Stimulated activated CD4-positive, alpha-beta T cell treated with anti-CD3 and anti-CD28 coated beads, Interleukin-1b, Interleukin-23, amount 100 ng/mL, for 1 hour (primary cell): ENCODE results near the gene ZNF205.
"Not testable (repeated sequence)": the region's sequence is repeated elsewhere in the genome, so short reads cannot be mapped to it uniquely, and the experiment has no call there.

Experiments
- DNase-seq, 2 donors: peaks; one replicate each; pipeline ENCODE4 v3.0.0-alpha.2; 2020; ENCODE audit warnings: low read depth in 2 of 2

ZNF205 gene

DNA sequence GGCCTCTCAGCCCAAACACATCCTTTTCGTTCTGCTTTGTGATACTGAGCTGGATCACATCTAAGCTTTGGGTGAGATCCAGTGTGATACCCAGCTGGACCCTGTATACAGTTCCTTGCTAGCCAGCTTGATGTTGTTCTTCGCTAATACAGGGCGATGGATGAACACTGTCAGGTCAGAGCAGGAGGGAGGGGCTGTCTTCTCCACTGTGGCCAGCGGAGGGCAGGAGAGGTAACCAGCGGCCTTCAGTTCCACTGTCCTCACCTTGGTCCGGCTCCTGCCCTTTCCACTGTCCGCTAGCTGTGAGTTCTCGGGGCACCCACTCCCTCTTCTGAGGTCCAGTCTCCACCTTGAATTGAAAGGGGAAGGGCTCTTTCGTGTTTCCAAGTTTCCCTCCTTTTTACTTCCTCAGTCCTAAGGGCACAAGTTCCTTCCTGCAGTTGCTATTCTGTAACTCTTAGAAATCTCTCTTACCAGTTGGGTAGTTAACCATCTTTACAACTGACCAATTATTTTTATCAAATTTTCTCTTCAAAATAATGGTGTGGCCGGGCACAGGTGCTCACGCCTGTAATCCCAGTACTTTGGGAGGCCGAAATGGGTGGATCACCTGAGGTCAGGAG, 19.5 kb downstream of the ZNF205 start:
- peak in 1 of 2 donors; percentile 15 for DNase-seq

- no peak for DNase-seq
These were observed 21.5 kb downstream of the ZNF205 start for GRCh38 chr16:3133844-3134243.

GRCh38 chr16:3134338-3135125, 22.1 kb downstream of the ZNF205 start, which contains the start of gene ZNF213:
ZNF213 (plus strand) TSS chr16:3135029; CDS start chr16:3137281, 2,252 bp downstream.
- DNase-seq: peak; percentile 62 to 84

GRCh38 chr16:3135126-3135715, 22.8 kb downstream of the ZNF205 start:
- DNase-seq: no peak

DNA sequence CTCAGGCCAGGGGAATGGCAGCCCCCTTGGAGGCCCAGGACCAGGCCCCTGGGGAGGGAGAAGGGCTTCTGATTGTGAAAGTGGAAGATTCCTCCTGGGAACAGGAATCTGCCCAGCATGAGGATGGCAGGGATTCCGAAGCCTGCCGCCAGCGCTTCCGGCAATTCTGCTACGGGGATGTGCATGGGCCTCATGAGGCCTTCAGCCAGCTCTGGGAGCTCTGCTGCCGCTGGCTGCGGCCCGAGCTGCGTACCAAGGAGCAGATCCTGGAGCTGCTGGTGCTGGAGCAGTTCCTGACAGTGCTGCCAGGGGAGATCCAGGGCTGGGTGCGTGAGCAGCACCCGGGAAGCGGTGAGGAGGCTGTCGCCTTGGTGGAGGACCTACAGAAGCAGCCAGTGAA, 24.9 kb downstream of the ZNF205 start:
- DNase-seq: no peak

DNA sequence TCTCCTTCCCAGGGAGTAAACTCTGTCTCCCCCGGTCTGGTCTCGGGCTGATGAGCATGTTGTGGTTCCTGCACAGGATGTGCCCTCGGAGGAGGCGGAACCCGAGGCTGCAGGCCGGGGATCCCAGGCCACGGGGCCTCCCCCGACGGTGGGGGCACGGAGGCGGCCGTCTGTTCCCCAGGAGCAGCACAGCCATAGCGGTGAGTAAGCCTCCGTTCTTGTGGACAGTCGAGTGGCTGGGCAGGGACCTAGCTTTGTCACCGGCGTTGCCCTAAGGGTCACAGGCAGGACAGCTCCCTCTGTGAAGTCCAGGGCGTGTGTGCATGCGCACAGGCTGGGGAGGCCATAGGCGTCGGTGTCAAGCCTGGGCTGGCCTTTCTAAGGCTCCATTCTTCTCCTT, 26.0 kb downstream of the ZNF205 start:
- DNase-seq: no peak

- no peak for DNase-seq
These were observed 26.5 kb downstream of the ZNF205 start for GRCh38 chr16:3138823-3139426.

GRCh38 chr16:3139561-3139960, 27.2 kb downstream of the ZNF205 start:
- DNase-seq: not testable (repeated sequence)

GRCh38 chr16:3140603-3141427, 28.4 kb downstream of the ZNF205 start:
- no peak for DNase-seq

- no peak for DNase-seq
These were observed 29.5 kb downstream of the ZNF205 start for GRCh38 chr16:3141781-3142311.

DNA sequence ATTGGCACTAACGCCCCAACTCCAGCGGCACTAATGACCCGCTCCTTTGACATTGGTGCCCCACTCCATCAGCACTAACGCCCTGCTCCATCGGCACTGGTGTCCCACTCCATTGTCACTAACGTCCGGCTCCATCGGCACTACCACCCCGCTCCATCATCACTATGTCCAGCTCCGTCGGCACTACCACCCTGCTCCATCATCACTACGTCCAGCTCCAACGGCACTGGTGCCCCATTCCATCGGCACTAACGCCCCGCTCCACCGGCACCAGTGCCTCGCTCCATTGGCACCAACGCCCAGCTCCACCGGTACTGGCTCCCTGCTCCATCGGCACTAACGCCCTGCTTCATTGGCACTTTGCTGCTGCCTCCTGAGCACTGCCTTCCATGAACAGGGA, 29.9 kb downstream of the ZNF205 start:
- DNase-seq: no peak

GRCh38 chr16:3142770-3143169, 30.4 kb downstream of the ZNF205 start:
- no peak for DNase-seq

DNA sequence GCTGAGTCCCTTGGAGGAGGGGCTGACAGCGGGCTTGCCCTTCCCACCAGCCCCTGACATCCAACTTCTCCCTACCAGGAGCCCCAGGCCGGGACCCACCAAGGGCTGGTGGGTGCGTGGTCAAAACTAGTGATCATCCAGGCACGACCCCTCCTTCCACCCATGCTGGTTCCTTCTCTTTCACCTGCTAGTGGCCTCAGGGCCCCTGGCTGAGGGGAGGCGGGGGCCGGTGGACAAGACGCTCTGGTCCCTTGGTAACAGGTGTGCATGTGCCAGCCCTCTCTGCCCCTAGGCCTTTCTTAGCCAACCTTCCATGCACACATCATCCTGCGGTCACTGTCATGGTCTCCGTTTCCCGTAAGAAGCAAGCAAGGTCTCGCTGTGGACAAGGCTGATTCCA, 30.8 kb downstream of the ZNF205 start:
- DNase-seq: no peak

- no peak for DNase-seq
These were observed 31.4 kb downstream of the ZNF205 start for GRCh38 chr16:3143598-3144320.

DNA sequence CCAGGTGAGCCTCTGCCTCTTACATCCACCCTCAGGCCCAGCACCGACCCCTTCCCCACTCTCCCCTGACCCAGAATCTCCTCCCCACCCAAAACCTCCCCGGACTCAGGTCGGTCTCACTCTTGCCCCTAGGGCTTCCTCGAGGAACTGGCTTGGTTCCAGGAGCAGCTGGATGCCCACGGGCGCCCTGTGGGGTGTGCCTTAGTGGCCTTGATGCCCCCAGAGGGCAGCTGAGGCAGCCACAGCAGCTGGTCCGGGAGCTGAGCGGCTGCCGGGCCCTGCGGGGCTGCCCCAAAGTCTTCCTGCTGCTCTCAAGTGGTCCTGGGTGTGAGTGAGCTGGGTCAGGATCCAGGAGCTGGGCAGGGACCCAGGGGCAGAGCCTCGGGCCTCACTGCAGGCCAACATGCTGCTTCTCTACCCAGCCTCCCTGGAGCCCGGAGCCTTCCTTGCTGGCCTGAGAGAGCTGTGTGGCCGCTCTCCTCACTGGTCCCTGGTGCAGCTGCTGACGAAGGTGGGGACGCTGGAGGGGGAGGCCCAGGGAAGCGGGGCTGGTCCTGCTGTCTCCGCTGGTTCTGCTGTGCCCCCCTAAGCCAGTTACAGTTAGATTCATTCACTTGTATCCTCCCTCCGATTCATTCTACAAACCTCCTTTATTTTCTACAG, 32.1 kb downstream of the ZNF205 start:
- no peak for DNase-seq

DNA sequence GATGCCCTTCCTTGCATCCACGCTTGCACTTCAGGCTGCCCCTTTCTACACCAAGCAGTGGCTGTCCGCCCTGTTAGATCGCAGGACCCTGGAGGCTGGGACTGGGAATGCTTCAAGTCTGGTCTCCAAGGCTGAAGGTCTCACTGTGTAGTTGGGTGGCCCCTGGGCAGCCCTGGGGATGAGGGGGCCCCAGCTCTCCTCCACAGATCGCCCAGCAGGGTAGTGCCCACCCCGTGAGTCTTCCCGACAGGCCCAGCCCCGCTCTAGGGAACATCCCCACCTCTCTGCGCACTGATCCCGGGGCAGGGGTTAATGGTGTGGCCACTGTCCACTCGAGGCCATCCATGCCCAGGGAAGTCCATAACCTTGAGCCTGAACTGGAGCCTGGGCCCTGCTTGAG, 32.8 kb downstream of the ZNF205 start:
- DNase-seq: no peak

DNA sequence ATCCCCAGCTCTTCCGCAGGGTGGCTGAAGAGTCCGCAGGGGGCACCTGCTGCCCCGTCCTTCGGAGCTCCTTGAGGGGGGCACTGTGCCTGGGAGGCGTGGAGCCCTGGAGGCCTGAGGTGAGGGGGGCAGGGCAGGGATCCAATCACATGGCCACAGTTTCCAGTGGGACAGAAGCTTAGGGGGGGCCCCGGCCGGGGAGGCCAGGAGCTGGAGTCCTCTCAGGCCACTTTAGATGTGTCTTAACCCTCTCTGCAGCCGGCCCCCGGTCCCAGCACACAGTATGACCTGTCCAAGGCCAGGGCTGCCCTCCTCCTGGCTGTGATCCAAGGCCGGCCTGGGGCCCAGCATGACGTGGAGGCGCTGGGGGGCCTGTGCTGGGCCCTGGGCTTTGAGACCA, 33.3 kb downstream of the ZNF205 start:
- no peak for DNase-seq

GRCh38 chr16:3147046-3147756, 34.8 kb downstream of the ZNF205 start:
- DNase-seq: no peak

DNA sequence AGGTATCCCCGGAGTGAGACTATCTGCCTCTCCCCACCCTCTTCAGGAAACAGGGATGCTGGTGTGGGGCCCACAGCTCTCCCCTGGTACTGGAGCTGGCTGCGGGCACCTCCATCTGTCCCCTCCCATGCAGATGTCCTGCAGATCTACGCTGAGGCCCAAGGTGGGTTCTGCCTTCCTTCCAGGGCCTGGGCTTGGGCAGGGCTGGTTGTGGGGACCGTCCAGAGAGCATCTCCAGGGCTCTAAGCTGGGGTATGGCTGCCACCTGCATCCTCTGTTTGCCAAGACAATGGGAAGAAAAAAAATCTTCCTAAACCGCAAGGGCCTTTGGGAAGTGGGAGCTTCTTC, 35.3 kb downstream of the ZNF205 start:
- no peak for DNase-seq
